NCI-H146 (cell line): ENCODE data around the gene GRM5.
"Not testable (repeated sequence)": the region's sequence is repeated elsewhere in the genome, so short reads cannot be mapped to it uniquely, and the experiment has no call there.

Experiments used
- DNase-seq: peaks from one replicate; lab custom pipeline; 2025; lab: John Stamatoyannopoulos, UW

The GRM5 gene

GRCh38 chr11:88835709-88836108, 230.1 kb downstream of the GRM5 start:
- not testable (repeated sequence) for DNase-seq

DNA sequence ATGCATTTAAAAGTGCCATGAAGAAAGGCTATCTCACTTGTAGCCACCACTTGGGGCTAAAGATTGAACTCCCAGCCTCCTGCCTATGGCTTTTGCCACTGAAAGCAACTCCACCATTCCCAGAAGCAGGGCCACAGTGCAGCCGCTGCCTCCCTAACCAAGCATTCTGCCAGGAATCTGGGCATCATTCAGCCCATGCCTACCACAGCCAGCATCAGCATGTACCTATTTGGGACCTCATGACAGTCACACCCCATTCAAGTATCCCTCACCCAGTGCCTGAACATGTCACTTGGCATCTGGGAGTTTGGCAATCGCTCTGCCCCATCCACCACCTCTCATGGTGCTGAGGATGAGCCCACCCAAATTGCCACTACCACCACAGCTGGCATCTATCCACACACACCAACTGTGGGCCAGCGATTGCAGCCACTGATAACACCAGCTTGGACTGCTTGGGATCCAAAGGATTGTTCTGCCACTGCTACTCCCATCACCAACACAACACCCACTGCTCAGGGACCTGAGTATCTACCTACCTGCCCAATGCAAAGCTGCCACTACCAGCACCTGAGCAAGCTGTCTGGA, 234.4 kb downstream of the GRM5 start:
- DNase-seq = no peak

DNA sequence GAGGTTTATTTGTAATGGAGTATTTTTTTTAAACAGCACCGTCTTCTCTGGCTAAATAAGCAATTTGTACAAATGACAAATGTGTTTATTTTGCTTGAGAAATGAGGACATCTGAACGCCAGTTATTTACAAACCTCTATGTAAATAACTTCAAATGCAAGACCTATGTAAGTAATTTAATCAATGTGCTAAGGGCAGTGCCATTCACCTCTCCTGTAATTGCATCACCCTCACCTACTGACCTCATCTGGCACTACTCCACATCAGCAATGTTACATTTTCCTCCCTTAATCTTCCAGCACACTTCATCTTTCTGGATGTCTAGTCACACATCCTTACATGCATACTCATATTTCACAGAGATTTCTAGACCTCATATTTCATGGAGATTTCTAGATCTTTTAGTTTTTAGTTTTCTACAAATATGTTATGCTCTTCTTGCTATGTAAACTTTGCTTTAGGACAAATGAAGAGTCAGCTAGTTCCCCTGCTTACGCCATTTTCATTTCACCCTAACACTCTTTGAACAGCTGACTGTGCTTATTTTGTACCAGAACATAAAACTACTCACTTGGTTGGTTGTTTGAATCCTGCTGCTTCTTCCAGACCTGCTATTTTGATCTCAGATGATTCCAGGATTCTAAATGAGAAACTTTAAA, 238.6 kb downstream of the GRM5 start:
- no peak for DNase-seq

GRCh38 chr11:88819616-88820015, 246.2 kb downstream of the GRM5 start:
- DNase-seq = no peak

DNA sequence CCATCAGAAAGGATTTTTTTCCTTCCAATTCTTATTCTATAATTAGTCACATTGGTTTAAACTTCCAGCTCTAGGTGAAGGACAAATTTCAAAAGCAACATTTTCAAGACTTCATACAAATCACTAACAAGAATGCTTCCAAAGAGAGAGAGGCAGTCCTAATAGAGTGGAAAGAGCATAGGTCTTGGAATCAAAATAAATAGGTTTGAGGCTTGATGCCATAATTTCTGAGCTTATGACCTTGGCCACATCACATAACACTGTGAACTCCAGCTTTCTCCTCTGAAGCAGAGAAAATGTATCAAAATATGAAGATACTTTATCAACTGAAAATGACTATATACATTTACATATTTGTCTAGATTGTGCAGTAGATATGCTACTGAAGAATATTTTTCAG, 246.8 kb downstream of the GRM5 start:
- DNase-seq = no peak

- DNase-seq = no peak
Observed at GRCh38 chr11:88815505-88815904, 250.3 kb downstream of the GRM5 start.

DNA sequence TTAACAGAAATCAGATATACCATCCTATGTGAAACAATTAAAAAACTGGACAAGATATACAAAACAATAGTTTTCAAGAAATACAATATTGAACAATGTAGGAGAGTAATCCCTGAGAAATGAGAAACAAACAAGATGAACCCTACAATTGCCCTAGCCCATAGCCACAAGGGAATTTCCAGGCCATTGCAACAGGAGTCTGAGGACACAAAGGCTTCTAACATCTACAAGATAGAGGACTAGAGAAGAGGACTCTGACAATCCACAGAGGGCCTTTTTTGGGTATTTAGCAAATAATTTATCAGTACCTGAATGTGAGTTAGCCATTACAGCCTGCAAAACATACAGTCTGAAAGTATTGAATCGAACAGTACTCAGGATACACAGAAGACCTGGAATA, 251.7 kb downstream of the GRM5 start:
- no peak for DNase-seq

GRCh38 chr11:88813233-88813915, 252.4 kb downstream of the GRM5 start:
- DNase-seq = no peak

GRCh38 chr11:88810420-88811097, 255.2 kb downstream of the GRM5 start:
- DNase-seq = no peak

DNA sequence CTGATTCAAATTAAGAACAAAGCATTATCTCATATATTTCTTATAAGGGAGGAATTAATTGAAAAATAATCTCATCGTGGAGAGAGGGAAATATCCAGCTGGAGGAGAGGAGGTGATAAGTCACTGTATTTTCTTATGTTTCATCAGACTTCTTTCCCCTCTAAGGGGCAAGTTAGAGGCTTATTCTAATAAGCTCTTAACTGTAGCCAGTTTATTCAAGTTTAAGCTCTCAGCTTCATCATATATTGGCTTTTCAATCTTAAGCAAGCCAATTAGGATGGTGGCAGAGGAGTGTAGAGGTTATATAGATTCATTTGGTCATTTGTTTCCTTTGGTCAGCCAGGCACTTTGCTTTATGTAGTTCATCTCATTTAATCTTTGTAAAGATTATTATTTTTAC, 256.7 kb downstream of the GRM5 start:
- no peak for DNase-seq

DNA sequence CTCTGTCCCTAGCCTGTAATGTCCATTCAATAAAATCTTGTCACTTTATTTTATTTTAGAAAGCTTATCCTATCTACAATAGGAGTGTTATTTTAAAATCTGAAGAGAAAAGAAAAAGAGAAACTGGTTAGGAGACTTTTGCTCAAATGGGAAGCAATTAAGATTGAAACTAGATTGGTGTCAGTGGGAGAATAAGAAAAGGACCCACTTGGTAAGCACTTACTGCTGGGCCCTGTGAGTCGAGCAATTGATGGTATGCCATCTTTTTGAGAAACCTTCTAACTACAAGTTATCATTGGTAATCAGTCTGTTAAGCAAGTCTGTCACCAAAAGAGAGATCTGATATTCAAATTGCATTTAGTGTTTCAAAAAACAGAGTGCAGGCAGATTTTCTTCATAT, 258.4 kb downstream of the GRM5 start:
- no peak for DNase-seq

- no peak for DNase-seq
Observed at GRCh38 chr11:88806410-88806809, 259.4 kb downstream of the GRM5 start.

GRCh38 chr11:88801484-88802123, 264.2 kb downstream of the GRM5 start:
- no peak for DNase-seq

DNA sequence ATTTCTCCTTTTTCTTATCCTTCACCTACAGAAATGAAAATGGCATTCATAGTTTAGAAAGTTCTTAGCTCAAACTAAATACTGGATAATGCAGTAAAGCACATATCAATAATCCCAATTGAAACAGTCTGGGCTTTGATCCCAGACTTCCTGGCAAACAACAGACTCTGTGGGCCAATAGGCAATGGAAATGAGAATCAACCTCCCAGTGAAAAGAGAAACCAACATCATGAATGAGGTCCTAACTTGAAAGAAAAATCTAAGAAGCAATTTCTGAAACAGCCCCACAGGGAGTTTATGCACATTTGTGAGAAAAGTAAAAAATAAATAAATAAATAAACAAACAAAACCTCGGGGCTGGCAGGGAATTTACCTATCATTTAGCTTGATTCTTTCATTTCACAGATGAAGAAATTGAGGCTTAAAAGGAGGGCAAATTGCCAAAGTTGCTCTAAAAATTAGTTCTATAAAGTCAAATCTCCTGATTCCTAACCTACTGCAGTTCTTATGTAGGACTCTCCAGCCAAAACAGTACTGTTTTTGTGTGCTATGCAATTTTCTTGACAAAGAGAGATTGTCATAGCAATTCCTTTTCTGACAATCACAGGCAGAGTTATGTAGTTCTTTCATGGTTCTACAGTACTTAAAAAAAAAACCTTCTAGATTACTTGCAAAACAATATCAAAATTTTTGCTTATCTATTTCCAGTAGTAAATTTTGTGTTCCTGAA, 265.8 kb downstream of the GRM5 start:
- DNase-seq = no peak

- no peak for DNase-seq
Observed at GRCh38 chr11:88790182-88790581, 275.6 kb downstream of the GRM5 start.

- no peak for DNase-seq
Observed at GRCh38 chr11:88779577-88779976, 286.2 kb downstream of the GRM5 start.

DNA sequence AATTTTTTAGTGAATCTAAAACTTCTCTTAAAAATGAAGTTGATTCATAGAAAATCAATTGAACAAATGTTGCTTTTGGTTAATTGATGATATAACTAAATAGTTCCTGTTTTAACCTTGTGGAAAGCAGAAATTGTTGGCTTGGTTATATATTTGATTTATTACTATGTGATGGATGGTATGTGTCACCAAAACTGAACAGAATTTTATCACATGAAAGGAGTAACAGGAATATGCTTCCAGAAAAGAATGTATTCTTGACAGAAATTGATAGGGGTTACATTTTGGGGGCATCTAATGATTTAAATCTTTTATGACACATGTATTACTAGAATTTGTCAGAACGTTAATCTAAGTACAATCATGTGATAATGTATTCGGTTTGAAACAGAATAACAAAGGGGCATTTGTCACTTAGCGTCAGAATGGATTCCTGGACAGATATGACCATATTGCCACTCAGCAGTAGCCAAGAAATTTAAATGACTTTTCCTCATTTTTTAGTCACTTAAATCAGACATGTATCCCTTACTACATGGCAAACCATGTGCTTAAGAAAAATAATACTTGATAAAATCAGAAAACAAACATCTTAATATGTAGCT, 295.2 kb downstream of the GRM5 start:
- DNase-seq = no peak

DNA sequence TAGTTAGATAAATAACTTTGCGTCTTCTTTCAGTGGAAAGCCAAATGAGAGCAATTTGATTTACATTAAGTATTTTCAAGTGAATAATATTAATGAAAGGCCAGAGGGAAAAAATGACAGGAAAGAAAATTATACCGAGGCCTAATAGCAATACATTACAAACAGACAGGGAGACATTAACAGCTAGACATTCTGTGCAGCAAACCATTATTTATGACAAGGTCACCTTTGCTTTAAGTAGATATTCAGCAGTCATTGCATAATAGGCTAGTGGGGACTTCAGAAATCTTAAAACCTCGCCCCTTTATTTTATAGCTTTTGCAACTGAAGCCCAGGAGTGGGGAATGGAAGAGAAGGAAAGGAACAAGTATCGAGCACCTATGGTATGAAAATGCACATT, 321.6 kb downstream of the GRM5 start:
- DNase-seq = no peak

DNA sequence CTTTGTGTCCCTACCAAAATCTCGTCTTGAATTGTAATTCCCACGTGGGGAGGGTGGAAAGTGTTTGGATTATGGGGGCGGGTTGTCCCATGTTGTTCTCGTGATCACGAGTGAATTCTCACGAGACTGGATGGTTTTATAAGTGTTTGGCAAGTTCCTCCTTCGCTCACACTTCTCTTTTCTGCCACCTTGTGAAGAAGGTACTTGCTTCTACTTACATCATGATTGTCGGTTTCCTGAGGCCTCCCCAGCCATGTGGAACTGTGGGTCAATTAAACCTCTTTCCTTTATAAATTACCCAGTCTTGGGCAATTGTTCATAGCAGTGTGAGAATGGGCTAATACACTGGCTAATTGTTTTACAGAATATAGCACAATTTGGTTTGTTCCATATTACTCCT, 326.3 kb downstream of the GRM5 start:
- DNase-seq = no peak

DNA sequence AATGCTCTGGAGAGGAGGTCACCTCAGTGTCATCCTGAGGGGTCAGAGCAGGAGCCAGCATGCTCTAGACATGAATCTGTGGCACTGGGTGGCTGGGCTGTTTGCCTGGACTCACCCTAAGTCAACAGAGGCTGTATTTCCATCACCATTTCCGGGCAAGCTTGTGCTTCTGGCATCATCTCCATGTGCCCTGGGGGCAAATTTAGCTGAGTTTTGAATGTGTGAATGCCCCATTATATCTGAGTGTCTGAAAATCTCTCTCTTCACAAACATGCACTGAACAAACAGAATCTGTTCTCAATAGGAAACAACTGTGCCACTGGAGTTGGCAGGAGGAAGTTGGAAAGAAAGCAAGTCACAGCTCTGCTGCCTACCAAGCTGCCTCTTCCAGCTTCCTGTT, 356.2 kb downstream of the GRM5 start:
- no peak for DNase-seq

GRCh38 chr11:88704485-88704884, 361.3 kb downstream of the GRM5 start:
- DNase-seq = no peak
